HG03460 (cell line): ENCODE data around the gene BAX.

Experiments used
- ATAC-seq: cut with Tn5 transposase; IDR thresholded peaks from one replicate; pipeline ENCODE4 v1.9.1; 2021; ENCODE audit not compliant: unreplicated experiment

Gene BAX

DNA sequence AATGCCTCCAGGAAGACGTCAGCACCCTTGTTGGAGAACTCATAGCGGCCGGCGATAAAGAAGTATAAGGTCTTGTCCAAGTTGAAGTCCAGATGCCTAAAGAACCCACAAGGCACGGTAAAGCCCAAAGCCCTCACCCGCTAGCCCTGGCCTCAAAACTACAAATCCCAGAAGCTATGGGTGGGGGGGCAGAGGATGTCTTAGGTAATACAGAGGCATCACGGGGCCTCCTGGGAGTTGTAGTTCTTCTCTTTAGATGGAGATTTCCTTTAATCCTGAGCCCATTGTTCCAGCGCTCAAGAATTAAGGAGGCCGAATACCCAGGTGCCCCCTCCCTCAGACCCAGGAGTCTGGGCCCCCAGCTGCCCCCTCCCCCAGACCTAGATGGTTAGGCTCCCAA, 27.6 kb downstream of the BAX start:
- ATAC-seq = no peak

DNA sequence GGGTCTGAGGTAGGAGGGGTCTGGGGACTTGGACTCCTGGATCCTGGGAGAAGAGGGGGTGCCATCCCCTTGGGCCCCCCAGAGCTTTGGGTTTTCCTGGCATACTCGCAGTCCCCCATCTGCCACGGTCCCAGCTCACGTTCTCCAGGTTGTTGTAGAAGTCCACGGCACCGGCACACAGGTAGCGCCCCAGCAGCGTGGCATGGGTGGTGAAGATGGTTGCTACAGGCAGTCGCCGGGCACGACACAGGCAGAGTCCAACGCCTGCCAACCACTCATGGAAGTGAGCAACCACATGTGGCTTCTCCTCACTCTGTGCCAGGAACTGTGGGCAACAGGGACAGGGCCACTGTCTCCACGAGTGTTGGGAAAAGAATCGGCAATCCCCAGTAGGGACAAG, 31.0 kb downstream of the BAX start:
- ATAC-seq = no peak

DNA sequence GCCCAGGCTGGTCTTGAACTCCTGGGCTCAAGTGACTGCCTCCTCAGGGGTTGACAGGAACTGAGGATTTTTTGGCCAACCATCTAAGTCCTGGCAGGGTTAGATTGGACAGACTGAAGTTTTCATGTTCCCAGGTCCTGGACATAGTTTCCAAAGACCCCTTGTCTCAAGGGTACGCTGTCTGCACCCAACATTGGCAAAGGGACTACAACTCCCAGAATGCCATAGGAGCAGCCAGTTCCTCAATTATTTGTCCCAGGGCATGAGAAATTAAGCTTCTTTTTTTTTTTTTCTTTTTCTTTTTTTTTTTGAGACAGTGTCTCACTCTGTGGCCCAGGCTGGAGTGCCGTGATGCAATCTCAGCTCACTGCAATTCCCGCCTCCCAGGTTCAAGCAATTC, 31.5 kb downstream of the BAX start:
- ATAC-seq = no peak

DNA sequence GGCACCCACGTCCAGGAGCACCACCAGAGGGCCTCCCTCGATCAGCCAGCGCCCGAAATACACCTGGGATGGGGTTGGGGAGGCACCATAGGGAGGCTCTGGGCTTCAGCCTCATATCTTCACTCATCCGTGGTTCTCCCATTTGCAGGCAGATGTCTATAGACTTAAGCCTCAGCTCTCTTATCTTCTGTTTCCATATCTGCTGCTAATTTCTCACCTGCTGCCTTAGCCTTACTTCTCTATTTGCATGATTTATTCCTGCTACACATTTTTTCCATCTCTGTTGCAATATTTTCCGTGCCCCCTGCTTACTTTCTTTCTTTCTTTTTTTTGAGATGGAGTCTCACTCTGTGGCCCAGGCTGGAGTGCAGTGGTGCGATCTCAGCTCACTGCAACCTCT, 32.6 kb downstream of the BAX start:
- no peak for ATAC-seq

DNA sequence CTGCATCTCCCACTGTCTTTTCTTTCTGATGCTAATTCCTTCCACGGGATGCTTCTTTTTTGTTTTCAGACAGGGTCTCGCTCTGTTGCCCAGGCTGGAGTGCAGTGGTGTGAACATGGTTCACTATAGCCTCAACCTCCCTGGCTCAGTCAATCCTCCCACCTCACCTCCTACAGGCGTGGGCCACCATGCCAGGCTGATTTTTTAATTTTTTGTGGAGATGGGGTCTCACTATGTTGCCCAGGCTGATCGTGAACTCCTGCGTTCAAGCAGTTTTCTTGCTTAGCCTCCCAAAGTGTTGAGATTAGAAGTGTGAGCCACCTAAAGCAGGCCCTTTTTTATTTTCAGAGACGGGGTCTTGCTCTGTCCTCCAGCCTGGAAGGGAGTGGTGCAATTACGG, 33.6 kb downstream of the BAX start:
- ATAC-seq = no peak

DNA sequence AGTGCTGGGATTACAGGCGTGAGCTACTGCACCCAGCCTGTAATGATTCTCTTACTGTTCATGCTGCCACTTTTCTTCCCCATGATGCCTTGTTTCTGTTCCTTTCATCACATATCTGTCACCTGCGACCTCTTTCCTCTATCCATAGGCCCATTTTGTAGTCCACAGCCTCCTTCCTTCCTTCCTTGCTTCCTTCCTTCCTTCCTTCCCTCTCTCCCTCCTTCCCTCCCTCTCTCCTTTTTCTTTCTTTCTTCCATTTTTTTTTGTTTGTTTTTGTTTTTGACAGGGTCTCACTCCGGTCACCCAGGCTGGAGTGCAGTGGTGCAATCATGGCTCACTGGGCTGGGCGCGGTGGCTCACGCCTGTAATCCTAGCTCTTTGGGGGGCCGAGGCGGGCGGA, 34.2 kb downstream of the BAX start:
- ATAC-seq = no peak

DNA sequence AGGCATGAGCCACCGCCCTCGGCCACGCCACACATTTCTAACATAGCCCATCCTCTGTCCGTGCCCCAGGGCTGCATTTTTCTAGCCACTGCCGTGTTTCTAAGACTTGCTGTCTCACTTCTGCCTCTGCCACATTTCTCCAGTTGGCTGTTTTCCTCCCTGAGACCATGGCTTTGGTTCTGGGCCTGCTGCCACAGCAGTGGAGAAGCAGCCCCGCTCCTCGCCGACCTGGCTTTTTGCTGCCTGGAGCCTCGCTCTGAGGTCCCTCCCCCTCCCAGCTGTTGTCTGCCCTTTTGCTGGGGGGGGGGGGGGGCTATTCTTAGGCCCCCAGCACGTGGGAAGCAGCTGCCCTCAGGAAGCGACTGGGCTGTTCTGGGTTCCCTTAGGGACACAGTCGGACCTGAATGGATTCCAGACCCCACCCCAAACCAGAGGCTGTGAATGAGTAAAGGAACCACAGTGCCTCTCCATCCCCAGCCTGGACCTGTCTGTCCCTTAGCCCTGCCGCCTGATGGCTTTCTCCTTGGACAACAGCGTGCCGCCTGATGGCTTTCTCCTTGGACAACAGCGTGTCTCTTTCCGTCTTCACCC, 35.1 kb downstream of the BAX start:
- no peak for ATAC-seq

DNA sequence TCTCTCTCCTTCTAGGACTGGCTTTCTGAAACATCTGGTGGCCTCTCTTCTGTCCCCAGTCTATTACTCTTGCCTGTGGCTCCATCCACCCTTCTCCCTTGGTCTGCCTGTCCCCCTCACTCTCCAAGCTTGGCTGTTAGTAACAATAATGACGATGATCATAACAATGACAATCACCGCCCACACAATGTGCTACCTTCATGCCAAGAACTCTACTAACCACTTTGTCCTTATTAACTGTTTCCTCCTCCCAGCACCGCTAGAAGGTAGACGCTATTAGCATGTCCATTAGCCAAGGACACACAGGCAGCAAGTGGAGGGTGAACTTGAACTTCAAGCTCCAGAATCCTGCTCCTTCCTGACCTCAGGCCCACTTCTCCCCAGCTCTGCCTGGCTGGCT, 35.7 kb downstream of the BAX start:
- no peak for ATAC-seq

DNA sequence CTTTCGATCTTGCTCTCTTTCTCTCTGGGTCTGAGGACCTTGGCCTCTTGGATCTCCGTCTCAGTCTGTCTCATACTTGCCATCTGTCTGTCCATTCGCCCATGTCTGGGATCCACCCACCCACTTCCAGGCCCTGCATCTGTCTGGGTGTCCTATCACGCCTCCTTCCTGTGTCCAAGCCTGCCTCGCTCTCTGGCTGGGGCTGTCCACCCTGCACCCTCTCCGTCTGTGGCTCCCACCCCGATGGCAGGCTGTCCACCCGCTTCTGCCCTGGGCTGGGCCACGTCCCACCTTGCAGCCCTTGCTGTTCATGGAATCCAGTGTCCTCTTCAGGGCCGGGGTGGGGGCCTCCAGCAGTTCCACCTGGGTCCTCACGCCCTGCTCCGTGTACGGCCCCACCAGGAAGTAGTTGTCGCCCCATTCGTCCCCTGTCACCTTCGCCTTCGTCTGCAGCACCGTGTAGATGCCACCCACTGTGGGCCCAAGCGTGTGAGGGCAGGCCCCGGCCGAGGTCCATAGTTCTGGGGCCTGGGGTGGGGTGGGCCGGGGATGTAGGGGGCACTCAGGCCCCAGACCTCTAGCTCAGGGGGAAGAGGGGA, 36.4 kb downstream of the BAX start:
- ATAC-seq = no peak

DNA sequence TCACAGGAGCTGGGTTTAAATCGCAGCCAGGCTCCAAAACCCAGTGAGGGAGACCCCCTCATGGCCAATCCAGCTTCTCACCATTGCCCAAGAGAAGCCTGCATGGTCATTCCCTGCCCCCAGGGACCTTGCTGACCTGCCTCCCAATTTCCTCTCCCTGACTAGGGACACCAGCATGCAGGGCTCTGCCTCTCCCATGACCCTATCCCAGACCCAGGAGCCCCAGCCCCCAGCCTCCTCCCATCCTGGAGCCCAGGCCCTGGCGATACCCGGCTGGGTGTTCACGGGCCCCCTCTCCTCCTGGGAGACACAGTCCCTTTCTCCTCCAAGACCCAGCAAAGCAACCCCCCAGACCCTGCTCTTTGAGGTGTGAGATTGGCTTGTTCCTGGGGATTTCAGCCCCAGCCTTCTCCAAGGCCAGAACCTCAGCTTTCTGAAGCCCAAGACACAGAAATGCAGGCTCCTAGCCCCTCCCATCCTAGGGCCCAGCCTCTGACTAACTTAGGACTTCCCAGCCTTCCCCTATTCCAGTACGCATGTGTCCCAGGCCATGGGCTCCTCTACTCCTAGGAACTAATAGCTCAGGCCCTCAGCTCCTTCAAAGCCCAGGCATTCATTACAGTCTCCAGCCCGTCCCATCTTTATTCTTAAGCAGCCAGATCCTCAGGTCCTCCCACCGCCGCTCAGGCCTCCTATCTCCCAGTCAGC, 37.4 kb downstream of the BAX start:
- no peak for ATAC-seq

DNA sequence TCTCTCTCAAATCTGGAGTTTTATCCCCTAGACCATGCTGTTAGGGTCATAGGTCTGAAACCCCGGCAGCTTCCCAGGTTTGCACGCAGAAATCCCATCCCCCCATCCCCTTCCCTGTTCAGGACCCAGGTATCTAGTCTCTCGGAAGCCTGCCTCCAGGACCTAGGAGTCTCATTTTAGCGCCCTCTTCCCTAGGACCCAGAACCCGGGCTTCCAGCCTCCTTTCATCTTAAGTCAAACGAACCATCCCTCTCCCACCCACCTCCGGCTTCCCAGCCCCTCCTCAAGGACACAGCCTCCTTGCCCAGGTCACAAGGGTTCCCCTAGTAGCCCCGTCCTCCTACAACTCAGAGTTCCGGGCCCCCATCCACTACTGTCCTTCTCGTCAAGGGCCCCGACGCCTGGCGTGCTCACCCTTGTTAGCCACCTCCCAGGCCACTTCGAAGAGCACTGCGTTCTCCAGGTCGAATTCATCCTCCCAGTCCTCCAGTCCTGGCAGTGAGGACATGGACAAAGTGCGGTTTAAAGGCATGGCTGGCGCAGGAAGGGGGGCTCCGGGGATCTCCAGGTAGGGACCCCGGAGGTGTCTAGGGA, 38.0 kb downstream of the BAX start:
- ATAC-seq = peak; percentile 10

DNA sequence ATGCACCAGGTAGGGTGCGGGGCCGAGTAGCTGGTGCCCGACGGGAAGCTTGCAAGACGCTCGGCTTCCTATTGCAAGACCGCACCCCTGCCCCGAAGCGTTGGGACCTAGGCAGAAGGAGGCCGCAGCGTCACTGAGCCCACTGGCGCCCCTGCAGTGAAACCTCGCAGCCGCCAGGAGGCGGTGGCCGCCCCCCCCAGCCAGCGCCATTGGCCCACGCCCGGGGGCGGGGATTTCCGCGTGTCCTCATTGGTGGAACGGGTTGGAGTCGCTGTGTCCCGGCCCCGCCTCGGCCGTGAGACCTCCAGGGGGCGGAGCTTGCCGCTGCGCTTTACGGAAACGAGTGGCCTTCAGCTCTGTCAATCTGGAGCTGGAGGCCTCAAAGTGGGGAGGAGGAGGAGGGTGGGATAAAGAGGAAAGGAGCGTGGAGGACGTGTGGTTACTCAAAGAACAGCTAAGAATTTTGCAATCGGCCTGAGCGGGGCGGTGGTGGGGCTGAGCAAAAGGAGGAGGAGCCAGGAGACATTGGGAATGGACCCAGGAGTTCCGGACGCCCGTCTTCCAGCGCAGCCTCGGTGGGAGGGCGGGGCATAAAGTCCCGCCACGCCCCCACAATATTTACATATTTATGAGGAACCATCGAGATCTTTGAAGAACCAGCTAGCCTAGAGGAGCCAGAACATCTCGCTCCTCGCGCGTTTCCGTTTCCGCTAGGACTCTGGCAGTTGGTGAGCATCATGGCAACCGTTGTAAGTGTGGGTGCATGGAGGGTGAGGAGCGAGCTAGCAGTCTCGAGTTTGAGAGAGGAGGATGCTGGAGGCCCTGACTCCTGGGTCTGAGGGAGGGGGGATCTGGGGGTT, 38.7 kb downstream of the BAX start, which contains the start of the genes GYS1 and RUVBL2:
Gene GYS1, minus strand, starts transcription at position 135 of the 860 bp plus-strand sequence. CDS start 197 bp downstream, outside the sequence.
Gene RUVBL2, plus strand, starts transcription at position 713 of the 860 bp plus-strand sequence. Its CDS starts 25 bp downstream, at position 738.
- peak; percentile 80 for ATAC-seq

DNA sequence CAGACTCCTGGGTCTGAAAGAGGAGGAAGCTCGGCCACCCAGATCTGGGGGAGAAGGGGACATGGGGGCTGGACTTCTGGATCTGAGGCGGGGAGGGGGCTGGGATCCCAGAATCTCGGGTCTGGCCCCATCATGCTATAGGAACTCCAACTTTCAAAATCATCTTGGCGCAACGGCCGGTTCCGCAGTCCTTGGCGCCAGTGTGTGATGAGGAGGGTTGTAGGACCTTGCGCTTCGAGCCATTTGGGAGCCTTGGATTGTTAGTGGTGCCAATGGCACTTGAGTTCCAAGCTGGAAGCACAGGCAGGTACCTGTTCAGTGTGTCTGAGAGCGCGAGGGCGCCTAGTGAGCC, 39.3 kb downstream of the BAX start:
- no peak for ATAC-seq

DNA sequence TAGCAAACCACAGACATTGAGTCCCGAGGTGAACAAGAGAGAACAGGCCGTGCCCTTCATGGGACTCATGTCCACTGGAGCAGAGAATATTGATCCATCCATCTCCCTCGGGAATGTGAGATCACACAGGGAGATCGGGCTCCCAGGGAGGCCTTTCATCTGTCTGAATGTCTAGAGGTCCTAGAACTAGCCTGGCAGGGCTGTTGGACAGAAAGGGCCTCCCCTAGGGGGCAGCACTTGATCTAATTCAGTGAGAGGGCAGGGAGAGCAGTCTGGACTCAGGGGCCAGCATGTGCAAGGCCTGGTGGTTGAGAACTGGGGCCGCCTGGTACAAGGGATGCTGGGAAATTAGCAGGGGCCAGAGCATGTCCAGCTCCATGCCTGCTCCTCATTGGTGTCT, 43.3 kb downstream of the BAX start:
- no peak for ATAC-seq

DNA sequence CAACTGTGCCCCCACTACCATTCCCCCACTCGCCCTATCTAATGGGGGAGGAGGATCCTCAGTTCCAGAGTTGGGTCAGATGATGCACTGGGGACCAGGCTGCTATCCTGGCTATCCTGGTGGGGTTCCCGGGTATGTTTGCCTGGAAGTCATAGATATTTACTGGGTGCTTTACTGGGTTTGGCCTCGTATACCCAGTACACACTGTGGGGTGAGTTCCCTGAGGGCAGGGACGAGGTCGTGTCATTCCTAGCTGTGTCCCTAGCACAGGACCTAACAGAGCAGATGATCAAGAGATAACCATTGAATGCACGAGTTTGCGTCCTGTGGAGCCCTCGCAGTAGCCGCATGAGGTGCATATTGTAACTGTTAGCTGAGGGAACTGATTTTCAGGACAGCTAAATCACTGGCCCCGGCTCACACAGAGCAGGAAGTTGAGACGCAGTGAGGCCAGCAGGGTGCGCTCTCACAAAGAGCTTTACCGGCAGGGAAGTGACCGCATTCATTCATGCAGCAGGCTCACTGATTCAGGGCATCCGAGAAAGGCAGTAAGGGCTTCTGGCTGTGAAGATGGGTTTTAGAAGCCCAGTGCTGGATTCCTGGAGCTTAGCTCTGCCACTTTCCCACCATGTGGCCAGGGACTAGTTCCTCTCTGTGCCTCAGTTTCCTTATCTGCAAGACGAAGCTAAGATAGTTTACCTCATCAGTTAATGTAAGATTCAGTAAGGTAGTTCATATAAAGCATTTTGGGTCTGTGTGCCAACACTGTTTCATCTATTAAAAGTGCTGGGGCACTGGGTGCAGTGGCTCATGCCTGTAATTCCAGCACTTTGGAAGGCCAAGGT, 45.0 kb downstream of the BAX start:
- ATAC-seq = no peak

DNA sequence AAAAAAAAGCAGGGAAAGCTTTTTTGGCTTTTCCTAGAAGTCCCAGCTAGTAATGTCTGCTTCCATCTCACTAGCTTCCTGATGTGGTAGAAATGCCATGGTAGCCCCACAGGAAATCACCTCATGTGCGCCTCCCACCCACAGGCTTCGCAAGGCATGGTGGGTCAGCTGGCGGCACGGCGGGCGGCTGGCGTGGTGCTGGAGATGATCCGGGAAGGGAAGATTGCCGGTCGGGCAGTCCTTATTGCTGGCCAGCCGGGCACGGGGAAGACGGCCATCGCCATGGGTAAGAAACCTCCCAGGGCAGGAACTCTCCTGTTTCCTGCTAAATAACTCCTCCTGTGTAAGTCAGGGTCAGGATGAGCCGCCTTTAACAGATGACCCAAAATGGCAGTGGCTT, 49.5 kb downstream of the BAX start:
- ATAC-seq = no peak

DNA sequence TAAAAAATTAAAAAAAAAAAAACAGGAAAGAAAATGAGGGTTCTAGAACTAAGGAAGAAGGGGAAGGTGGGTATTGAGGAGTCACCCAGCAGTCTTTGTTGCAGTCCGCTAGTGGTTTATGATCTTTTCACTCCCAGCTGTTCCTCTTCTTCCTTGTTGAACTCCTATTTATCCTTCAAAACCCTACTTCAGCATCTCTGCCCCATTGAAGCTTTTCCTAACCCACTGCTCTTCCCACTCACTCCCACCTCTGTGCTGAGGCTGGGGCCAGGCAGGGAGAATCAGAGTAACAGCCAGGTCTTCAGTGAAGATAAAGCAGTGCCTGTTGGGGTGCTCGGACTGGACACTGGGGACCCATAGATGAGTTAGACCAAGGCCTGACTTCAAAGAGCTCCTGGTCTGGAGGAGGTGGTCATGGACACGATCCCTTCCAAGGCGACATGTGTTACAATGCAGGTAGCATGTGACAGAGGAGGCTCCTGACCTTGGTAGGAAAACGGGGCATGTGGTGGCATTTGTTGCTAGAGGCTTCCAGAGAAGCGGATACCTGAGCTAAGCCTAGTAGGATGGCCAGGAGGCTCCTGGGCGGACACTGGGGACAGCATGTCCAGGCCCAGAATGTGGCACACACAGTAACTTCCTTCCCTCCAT, 50.4 kb downstream of the BAX start:
- ATAC-seq = no peak

DNA sequence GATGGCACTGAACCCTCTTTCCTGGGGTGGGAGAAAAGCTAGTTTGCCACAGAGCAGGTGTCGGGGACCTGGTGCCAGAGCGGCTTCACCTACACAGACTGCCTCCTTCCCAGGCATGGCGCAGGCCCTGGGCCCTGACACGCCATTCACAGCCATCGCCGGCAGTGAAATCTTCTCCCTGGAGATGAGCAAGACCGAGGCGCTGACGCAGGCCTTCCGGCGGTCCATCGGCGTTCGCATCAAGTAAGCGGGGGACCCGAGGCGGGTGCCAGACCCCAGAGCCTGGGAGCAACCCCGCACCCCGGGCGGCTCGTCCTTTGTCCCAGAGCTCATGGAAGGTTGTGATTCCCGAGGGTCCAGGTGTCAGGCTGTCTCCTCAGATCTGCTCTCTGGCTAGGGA, 52.2 kb downstream of the BAX start:
- ATAC-seq = no peak

DNA sequence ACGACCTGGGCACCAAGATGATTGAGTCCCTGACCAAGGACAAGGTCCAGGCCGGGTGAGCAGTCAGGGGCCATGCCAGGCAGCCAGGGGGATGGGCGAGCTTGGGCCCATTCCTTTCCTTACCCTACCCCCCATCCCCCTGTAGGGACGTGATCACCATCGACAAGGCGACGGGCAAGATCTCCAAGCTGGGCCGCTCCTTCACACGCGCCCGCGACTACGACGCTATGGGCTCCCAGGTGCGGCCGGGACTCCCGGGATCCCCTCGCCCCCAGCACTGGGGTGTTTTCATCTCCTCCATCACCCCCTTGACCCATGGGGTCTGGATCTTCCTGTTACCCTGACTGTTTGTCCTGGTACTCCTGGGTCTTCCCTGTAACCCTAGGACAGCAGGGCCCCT, 55.2 kb downstream of the BAX start:
- no peak for ATAC-seq

DNA sequence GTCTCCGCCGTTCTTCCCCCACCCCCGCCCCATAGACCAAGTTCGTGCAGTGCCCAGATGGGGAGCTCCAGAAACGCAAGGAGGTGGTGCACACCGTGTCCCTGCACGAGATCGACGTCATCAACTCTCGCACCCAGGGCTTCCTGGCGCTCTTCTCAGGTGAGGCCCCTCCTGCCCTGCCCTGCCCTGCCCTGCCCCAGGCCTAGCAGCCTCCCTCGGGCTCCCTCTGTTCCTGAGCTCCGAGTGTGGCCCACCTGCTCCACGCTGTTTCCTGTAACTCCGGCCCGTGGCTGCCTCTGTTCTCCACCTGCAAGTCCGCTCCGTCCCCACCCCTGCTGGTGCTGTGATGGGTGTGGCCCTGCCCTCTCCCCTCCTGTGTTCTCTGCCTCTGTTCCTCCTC, 55.8 kb downstream of the BAX start:
- ATAC-seq = no peak
